SU-DHL-6 (cell line): Measurements from ENCODE around the gene ADARB2.
"Not testable (repeated sequence)": the region's sequence is repeated elsewhere in the genome, so short reads cannot be mapped to it uniquely, and the experiment has no call there.

Experiments used
- H2AFZ ChIP-seq: fragments of 200-600 bp; sonication (generic); 2 replicates; pipeline ENCODE4 v1.6.1; 2014; ENCODE audit warnings: low read depth, mild to moderate bottlenecking, moderate library complexity, mixed read lengths, antibody characterized with exemption, low read length; ENCODE audit not compliant: severe bottlenecking
- H3F3A ChIP-seq: fragments of 200-600 bp; shearing (Covaris generic); 2 replicates; pipeline ENCODE4 v1.6.0; 2016; ENCODE audit warnings: antibody characterized with exemption, mild to moderate bottlenecking; ENCODE audit not compliant: insufficient read depth
- H3K27ac ChIP-seq: fragments of 200-600 bp; sonication (generic); 2 replicates; pipeline ENCODE4 v1.5.1; 2016; ENCODE audit warnings: low read depth, mild to moderate bottlenecking, low read length, moderate library complexity, mixed read lengths
- H3K27me3 ChIP-seq: fragments of 200-600 bp; sonication (generic), shearing (Covaris generic); 2 replicates; pipeline ENCODE4 v1.6.0; 2014; ENCODE audit warnings: mild to moderate bottlenecking, low read length
- H3K36me3 ChIP-seq: fragments of 200-600 bp; sonication (generic); 2 replicates; pipeline ENCODE4 v1.6.1; 2014; ENCODE audit warnings: mild to moderate bottlenecking, low read length, mixed read lengths
- H3K4me2 ChIP-seq: fragments of 300-600, 200-600 bp; shearing (Covaris generic), sonication (generic); 2 replicates; pipeline ENCODE4 v1.6.0; 2014; ENCODE audit warnings: low read length, low read depth, mild to moderate bottlenecking; ENCODE audit not compliant: poor library complexity, severe bottlenecking
- H3K4me3 ChIP-seq: fragments of 200-600 bp; sonication (generic); 2 replicates; pipeline ENCODE4 v1.5.1; 2014; ENCODE audit warnings: antibody characterized with exemption, low read length, mild to moderate bottlenecking, mixed read lengths; ENCODE audit not compliant: insufficient read depth, poor library complexity, severe bottlenecking
- H3K79me2 ChIP-seq: fragments of 200-600 bp; sonication (generic); 2 replicates; pipeline ENCODE4 v1.6.1; 2014; ENCODE audit warnings: mild to moderate bottlenecking, low read length, moderate library complexity; ENCODE audit not compliant: insufficient read depth
- H3K9ac ChIP-seq: fragments of 200-600 bp; sonication (generic); 2 replicates; pipeline ENCODE4 v1.7.0; 2014; ENCODE audit warnings: mild to moderate bottlenecking, low read length
- H3K9me2 ChIP-seq: fragments of 200-600 bp; sonication (generic); replicated peaks from 2 replicates; pipeline ENCODE4 v1.6.1; 2014; ENCODE audit warnings: low read length; ENCODE audit not compliant: insufficient read depth
- H3K9me3 ChIP-seq: fragments of 200-600 bp; sonication (generic); 2 replicates; pipeline ENCODE4 v1.6.1; 2014; ENCODE audit warnings: low read length, mixed read lengths; ENCODE audit not compliant: insufficient read depth
- H4K20me1 ChIP-seq: fragments of 200-600 bp; sonication (generic); 2 replicates; pipeline ENCODE4 v1.6.1; 2014; ENCODE audit warnings: low read depth, mild to moderate bottlenecking, antibody characterized with exemption, low read length, moderate library complexity, mixed read lengths
- EZH2phosphoT487 ChIP-seq: fragments of 200-600 bp; sonication (generic), shearing (Covaris generic); conservative IDR thresholded peaks from 2 replicates; pipeline ENCODE4 v1.6.1; 2018; ENCODE audit warnings: mild to moderate bottlenecking, antibody characterized with exemption, low read length, moderate library complexity, mixed read lengths
- TF ChIP-seq, protein P1 (sequence below): fragments of 200-600 bp; sonication (generic); IDR thresholded peaks from one replicate; pipeline ENCODE4 v1.5.1; 2017; ENCODE audit warnings: antibody characterized with exemption, mild to moderate bottlenecking, low read length, moderate library complexity; ENCODE audit not compliant: insufficient read depth, poor library complexity, severe bottlenecking

Gene ADARB2

DNA sequence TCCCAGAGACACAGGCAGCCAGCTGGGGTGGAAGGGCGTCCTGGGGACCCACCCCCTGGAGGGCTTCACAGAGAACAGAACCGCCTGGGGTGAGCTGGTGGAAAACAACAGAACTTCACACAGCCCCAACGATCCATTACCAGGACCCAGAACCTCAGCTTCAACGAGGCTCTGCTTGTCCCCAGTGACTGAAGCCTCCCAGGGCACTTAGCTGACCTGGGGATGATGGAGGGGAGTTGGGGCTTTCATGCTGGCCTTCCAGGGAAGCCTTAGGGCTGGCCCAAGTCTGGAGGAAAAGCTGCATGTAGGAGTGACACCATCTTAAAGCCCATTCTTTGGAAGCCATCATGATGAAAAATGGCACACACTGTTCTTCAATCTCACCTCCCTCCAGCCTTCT lies 381.0 kb downstream of the ADARB2 start:
- H2AFZ ChIP-seq: no peak overlapping the region
- H3K27me3 ChIP-seq: no peaks in the 10 kb centered on the region
- H3K9me3 ChIP-seq: no peaks in the 10 kb centered on the region
- no peaks in the 10 kb centered on the region for H3K79me2 ChIP-seq
- no peak overlapping the region for H3K9ac ChIP-seq
- H3K36me3 ChIP-seq: no peaks in the 10 kb centered on the region
- H3F3A ChIP-seq: no peaks in the 10 kb centered on the region
- H3K27ac ChIP-seq: no peak overlapping the region
- H4K20me1 ChIP-seq: no peaks in the 10 kb centered on the region
- no peak overlapping the region for H3K4me3 ChIP-seq
- H3K4me2 ChIP-seq: no peak overlapping the region
- TF ChIP-seq, protein P1, sequence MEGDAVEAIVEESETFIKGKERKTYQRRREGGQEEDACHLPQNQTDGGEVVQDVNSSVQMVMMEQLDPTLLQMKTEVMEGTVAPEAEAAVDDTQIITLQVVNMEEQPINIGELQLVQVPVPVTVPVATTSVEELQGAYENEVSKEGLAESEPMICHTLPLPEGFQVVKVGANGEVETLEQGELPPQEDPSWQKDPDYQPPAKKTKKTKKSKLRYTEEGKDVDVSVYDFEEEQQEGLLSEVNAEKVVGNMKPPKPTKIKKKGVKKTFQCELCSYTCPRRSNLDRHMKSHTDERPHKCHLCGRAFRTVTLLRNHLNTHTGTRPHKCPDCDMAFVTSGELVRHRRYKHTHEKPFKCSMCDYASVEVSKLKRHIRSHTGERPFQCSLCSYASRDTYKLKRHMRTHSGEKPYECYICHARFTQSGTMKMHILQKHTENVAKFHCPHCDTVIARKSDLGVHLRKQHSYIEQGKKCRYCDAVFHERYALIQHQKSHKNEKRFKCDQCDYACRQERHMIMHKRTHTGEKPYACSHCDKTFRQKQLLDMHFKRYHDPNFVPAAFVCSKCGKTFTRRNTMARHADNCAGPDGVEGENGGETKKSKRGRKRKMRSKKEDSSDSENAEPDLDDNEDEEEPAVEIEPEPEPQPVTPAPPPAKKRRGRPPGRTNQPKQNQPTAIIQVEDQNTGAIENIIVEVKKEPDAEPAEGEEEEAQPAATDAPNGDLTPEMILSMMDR: no peak
- no peak for TF ChIP-seq EZH2phosphoT487
- no peaks in the 10 kb centered on the region for H3K9me2 ChIP-seq

DNA sequence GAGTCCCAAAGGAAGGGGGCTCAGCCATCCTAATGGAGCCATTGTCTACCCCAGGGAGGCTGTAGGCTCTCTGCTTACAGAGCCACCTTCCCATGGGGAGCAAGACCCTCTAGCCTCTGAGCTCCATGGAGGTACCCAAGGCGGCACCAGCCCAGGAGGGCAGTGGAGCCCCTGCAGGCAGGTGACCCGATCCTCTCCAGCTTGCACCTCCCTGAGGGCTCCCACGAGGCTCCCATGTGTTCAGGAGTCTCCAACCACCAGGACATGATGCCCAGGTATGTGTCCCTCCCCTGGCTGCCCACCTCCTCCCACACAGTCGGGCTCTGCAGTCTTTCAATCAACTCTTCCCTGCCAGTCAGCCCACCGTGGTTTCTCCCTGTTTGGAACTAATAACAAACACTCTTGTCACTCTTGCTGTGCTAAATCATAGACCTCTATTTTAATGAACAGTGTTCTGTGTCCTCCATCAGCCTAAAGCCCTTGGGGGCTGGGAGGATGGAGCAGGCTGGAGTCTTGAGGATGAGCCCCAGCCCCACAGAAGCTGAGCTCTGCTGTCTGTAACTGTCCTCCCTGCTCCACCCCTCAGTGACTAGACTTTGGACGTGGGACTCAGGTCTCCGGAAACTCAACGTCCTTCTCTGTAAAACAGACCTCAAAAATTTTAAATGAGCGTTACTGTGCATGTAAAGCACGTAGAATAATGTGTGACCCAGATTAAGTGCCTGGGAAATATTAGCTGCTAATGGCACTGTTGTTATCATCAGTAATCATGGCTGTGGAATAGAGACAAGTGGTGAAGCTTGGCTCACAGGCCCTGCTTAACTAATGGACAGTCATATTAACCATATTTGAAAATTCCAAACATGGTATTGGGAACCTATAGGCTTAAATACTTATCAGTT lies 382.3 kb downstream of the ADARB2 start:
- H3K79me2 ChIP-seq: no peaks in the 10 kb centered on the region
- H3K27ac ChIP-seq: no peak overlapping the region
- H3K9ac ChIP-seq: no peak overlapping the region
- H3K27me3 ChIP-seq: no peaks in the 10 kb centered on the region
- H2AFZ ChIP-seq: no peak overlapping the region
- H3K36me3 ChIP-seq: no peaks in the 10 kb centered on the region
- no peak for TF ChIP-seq EZH2phosphoT487
- no peaks in the 10 kb centered on the region for H3F3A ChIP-seq
- H4K20me1 ChIP-seq: no peaks in the 10 kb centered on the region
- H3K9me2 ChIP-seq: no peaks in the 10 kb centered on the region
- H3K4me3 ChIP-seq: no peak overlapping the region
- no peaks in the 10 kb centered on the region for H3K9me3 ChIP-seq
- no peak overlapping the region for H3K4me2 ChIP-seq

DNA sequence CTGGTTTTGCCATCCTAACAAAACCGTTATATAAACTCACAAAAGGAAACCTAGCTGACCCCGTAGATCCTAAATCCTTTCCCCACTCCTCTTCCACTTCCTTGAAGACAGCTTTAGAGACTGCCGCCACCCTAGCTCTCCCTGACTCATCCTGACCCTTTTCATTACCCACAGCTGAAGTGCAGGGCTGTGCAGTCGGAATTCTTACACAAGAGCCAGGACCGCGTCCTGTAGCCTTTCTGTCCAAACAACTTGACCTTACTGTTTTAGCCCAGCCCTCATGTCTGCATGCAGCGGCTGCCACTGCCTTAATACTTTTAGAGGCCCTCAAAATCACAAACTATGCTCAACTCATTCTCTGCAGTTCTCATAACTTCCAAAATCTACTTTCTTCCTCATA lies 385.0 kb downstream of the ADARB2 start:
- not testable (repeated sequence) for H4K20me1 ChIP-seq, H3K4me3 ChIP-seq, H3K4me2 ChIP-seq, H3K9ac ChIP-seq, H3F3A ChIP-seq, H3K27me3 ChIP-seq, H3K9me3 ChIP-seq, H2AFZ ChIP-seq, H3K9me2 ChIP-seq, H3K79me2 ChIP-seq, H3K27ac ChIP-seq, H3K36me3 ChIP-seq

DNA sequence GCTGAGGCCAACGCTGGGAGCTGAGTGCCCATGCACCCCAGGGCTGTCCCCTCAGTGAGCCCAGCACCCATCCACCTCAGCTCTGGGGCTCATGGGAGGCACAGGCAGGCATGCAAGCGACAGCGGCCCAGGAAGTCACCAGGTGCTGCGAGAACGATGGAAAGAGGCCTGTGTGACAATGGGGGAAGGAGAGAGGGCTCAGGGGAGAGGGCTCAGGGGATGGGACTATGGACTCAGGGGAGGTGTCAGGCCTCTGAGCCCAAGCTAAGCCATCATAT lies 388.6 kb downstream of the ADARB2 start:
- no peak overlapping the region for H2AFZ ChIP-seq
- H3K79me2 ChIP-seq: no peaks in the 10 kb centered on the region
- H3K9me2 ChIP-seq: no peaks in the 10 kb centered on the region
- H3K27me3 ChIP-seq: no peaks in the 10 kb centered on the region
- no peaks in the 10 kb centered on the region for H4K20me1 ChIP-seq
- no peaks in the 10 kb centered on the region for H3F3A ChIP-seq
- H3K27ac ChIP-seq: no peak overlapping the region
- H3K36me3 ChIP-seq: no peaks in the 10 kb centered on the region
- H3K4me2 ChIP-seq: no peak overlapping the region
- no peak overlapping the region for H3K4me3 ChIP-seq
- H3K9me3 ChIP-seq: no peaks in the 10 kb centered on the region
- TF ChIP-seq, protein P1: no peak
- no peak for TF ChIP-seq EZH2phosphoT487
- H3K9ac ChIP-seq: no peak overlapping the region
